ENCODE measurements around the gene ATXN2.

Gene ATXN2

GRCh38 chr12:111435661-111436201 lies 163.4 kb downstream of the ATXN2 start:
- DNase-seq, result peak; percentile 26

GRCh38 chr12:111434680-111435338 lies 164.3 kb downstream of the ATXN2 start:
- peak; percentile 78 for DNase-seq

DNA sequence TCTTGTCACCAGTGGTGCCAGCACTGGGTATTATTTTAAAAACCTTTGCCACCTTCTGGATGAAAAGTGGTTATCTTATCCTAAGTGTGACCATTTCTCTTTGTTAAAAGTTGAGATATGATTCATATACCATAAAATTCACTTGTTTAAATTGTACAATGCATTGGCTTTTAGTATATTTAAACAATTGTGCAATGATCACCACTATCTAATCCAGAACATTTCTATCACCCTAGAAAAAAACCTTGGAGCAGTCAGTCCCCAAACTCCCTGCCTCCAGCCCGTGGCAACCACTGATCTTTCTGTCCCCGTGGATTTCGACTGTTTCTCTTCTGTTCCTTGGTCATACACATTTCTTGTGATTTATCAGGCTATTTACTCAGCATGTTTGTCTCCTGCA lies 165.1 kb downstream of the ATXN2 start:
- no peak for DNase-seq

- DNase-seq, result no peak
Measured at GRCh38 chr12:111431772-111432171, 167.3 kb downstream of the ATXN2 start.

- DNase-seq, result peak; percentile 35
Measured at GRCh38 chr12:111430433-111431353, 168.4 kb downstream of the ATXN2 start.

GRCh38 chr12:111429828-111430432 lies 169.2 kb downstream of the ATXN2 start:
- DNase-seq, result no peak

DNA sequence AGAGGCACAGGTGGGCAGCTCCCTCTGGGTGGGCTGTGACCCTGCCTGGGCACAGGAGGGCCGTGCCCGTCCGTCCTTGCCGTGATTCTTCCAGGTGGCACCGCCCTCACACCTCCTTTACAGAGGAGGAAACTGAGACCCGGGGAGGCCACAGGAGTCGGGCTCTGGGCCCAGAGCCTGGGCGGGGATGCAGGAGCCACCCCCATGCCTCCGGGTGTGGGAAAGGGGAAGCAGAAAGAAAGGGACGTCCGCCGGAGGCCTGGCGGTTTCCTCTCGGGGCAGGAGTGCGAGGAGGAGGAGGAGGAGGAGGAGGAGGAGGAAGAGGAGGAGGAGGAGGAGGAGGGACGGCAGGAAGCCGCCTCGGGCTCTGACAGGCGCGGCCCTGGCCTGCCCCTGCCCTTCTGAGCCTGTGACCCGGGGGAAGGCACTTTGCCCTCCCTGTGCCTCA lies 170.4 kb downstream of the ATXN2 start:
- DNase-seq, result peak; percentile 87

DNA sequence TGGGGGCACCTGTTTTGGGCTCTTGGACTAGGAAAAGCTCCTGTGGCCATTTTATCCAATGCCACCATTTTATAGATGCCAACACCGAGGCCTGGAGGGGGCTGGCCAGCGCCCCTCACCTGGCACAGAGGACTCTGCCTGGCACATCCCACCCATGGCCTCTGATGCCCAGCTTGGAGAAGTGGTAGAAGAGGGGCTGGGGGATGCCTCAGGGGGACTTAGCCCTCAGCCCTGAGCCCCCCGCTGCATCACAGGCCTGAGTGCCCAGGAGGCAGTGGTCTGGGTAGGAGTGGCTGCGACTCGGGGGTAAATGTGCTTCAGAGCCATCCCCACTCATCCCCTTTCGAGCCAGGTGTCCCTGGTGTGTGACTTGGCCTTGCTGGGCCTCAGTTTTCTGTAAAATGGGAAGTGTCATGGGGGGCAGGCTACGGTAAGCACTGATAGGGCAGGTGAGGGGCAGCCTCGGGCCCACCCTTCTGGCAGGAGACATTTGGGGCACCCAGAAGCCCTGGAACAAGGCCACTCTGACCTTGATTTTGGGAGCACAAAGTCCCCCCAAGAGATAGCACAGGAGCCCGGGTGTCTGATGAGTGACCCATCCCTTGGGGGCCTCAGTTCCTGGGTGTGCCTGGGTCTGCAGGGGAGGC lies 170.9 kb downstream of the ATXN2 start:
- DNase-seq, result no peak

GRCh38 chr12:111427417-111428074 lies 171.6 kb downstream of the ATXN2 start:
- DNase-seq, result no peak

GRCh38 chr12:111426344-111427185 lies 172.6 kb downstream of the ATXN2 start:
- DNase-seq, result no peak

- no peak for DNase-seq
Measured at GRCh38 chr12:111425655-111426054, 173.5 kb downstream of the ATXN2 start.

- no peak for DNase-seq
Measured at GRCh38 chr12:111424793-111425251, 174.3 kb downstream of the ATXN2 start.

DNA sequence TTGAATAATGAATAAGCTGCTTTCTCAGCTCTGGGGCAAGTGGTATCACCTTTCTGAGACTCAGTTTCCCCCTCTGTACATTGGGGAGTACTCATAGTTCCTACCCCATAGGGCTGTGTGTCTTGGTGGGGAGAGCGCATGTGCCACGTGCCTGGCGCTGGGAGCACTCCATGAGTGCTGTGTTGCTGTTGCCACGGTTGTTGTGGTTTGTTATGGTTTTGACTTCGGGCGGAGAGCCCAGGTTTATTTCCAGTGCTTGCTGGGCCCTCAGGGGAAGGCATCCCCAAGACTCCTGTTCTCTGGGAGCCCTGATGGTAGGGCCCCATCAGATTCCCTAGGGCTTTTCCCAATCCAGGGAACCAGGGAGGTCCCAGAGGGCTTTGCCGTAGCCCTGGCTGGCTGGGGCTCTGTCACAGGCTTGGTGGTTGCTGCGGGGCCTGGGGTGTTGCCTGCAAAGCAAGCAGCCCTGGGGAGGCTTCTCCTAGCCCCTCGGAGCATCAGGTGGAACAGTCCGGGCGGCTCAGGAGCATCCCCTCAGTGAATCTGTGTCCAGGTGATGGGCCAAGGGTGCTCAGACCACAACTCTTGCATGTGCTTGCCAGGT lies 174.8 kb downstream of the ATXN2 start:
- DNase-seq, result no peak

- no peak for DNase-seq
Measured at GRCh38 chr12:111420494-111420893, 178.6 kb downstream of the ATXN2 start.

DNA sequence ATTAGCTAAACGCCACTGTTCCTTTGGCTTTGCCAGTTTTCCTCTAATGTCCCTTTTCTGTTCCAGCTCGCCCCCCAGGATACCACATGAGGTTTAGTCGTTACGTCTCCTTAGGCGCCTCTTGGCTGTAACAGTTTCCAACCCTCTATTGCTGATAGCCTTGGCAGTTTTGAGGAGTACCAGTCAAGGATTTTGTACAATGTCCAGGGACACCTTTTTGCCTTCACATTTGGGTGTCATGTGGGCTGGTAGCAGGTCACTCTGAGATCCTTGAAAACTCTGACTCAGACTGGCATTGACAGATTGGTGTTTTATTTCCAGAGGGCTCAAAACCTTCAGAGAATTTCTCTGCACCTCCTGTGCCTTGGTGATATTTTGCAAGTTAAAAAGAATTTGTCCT lies 179.3 kb downstream of the ATXN2 start:
- DNase-seq, result no peak

- DNase-seq, result no peak
Measured at GRCh38 chr12:111418594-111418880, 180.6 kb downstream of the ATXN2 start.

- DNase-seq, result no peak
Measured at GRCh38 chr12:111417784-111418593, 181.1 kb downstream of the ATXN2 start.

GRCh38 chr12:111417290-111417689 lies 181.8 kb downstream of the ATXN2 start:
- no peak for DNase-seq

DNA sequence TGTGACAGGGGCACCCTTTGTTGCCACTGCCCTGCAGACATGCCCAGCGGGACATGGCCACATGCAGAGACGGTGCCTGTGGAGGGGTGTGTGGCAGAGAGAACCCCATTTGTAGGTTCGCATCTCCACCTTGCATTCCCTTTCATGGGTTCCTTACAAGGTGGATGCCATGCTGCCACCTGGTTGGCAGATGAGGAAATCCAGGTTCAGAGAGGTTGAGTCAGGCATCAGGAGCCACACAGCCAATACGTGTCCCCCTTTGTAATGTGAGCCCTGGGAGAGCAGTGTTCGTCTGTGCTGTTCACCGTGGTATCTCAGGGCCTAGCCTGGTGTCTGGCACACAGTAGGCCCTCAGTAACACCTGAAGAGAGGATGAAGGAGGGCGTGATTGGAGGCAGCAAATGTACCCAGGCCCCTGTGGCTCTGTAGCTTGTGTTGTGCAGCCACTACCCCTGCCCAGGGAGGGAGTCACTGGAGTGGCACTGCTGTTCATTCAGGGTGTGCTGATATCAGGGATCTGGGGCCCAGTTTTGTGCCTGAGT lies 184.3 kb downstream of the ATXN2 start:
- no peak for DNase-seq
